CD4-positive, alpha-beta memory T cell (primary cell): ENCODE measurements around the gene WDR55. TPM values are rescaled to one million over a fixed set of nuclear protein-coding genes. Genes with fewer than 3 reads are reported as not detected.

ENCODE experiments used
- microRNA-seq: library from miRNA; unstranded; fragments of <30 nt; microRNA quantifications from one replicate; pipeline ENCODE4 v1.2.0, GENCODE V29; 2021; ENCODE audit warnings: borderline replicate concordance, borderline number of aligned reads, borderline microRNAs expressed, mixed read lengths
- polyA plus RNA-seq, 2 donors: library from polyadenylated mRNA; unstranded; fragments of 300-500 nt; fragmentation: Illumina TruSeq; gene quantifications; one replicate each; pipeline ENCODE4 v1.2.3, GENCODE V29; 2021
- total RNA-seq, 2 experiments: library from RNA; stranded (reverse); gene quantifications; one replicate each; pipeline ENCODE4 v1.2.3, GENCODE V29; 2021

The WDR55 gene
- total and polyA plus RNA-seq, 4 experiments from 2014 or later: 12.4 to 49.6 (median 33.3) TPM

Small RNAs within 50 kb of the gene (microRNA-seq; reads per million reads assigned to microRNA genes)
- gene MIR3655: 0.72 reads per million

Other genes starting within 250 kb of the WDR55 start
- 10 to 100 TPM; 15.3 to 18.8 TPM for gene EIF4EBP3, start 117.2 kb upstream of the WDR55 start, total RNA-seq
- gene EIF4EBP3, start 117.2 kb upstream of the WDR55 start, polyA plus RNA-seq: 10 to 100 TPM; 31.9 to 44.3 TPM
- gene SRA1, start 107.4 kb upstream of the WDR55 start, total RNA-seq: 10 to 100 TPM; 24.5 to 26.6 TPM
- gene SRA1, start 107.4 kb upstream of the WDR55 start, polyA plus RNA-seq: 10 to 100 TPM; 35.5 to 46.8 TPM
- gene APBB3, start 100.3 kb upstream of the WDR55 start, total RNA-seq: 10 to 100 TPM; 72.9 to 75.4 TPM
- gene APBB3, start 100.3 kb upstream of the WDR55 start, polyA plus RNA-seq: 1 to 10 TPM; 2.1 to 4.9 TPM
- 10 to 100 TPM; 49.0 to 59.4 TPM for gene SLC35A4, start 100.1 kb upstream of the WDR55 start, total RNA-seq
- 100 to 1,000 TPM; 105 to 115 TPM for gene SLC35A4, start 100.1 kb upstream of the WDR55 start, polyA plus RNA-seq
- gene CD14, start 31.7 kb upstream of the WDR55 start, total RNA-seq: 1 to 10 TPM; 4.9 to 5.2 TPM
- gene CD14, start 31.7 kb upstream of the WDR55 start, polyA plus RNA-seq: 1 to 10 TPM; 2.7 to 3.2 TPM
- gene TMCO6, start 25.5 kb upstream of the WDR55 start, total RNA-seq: 10 to 100 TPM; 50.0 to 56.3 TPM
- gene TMCO6, start 25.5 kb upstream of the WDR55 start, polyA plus RNA-seq: 10 to 100 TPM; 15.7 to 18.3 TPM
- 10 to 100 TPM; 38.0 TPM for gene NDUFA2, start 17.3 kb upstream of the WDR55 start, total RNA-seq
- 100 to 1,000 TPM; 132 to 135 TPM for gene NDUFA2, start 17.3 kb upstream of the WDR55 start, polyA plus RNA-seq
- gene IK, start 17.1 kb upstream of the WDR55 start, total RNA-seq: 100 to 1,000 TPM; 178 to 185 TPM
- 100 to 1,000 TPM; 147 to 205 TPM for gene IK, start 17.1 kb upstream of the WDR55 start, polyA plus RNA-seq
- 1 to 10 TPM; 4.0 to 5.0 TPM for gene DND1, start 8.7 kb downstream of the WDR55 start, total RNA-seq
- not detected for gene DND1, start 8.7 kb downstream of the WDR55 start, polyA plus RNA-seq
- gene HARS1, start 26.5 kb downstream of the WDR55 start, total RNA-seq: 10 to 100 TPM; 60.7 to 63.5 TPM
- gene HARS1, start 26.5 kb downstream of the WDR55 start, polyA plus RNA-seq: 10 to 100 TPM; 70.8 to 72.9 TPM
- gene HARS2, start 26.6 kb downstream of the WDR55 start, total RNA-seq: 10 to 100 TPM; 61.6 to 67.5 TPM
- 10 to 100 TPM; 17.8 to 26.5 TPM for gene HARS2, start 26.6 kb downstream of the WDR55 start, polyA plus RNA-seq
- gene ZMAT2, start 35.5 kb downstream of the WDR55 start, total RNA-seq: 10 to 100 TPM; 56.3 to 57.4 TPM
- 10 to 100 TPM; 65.9 to 76.5 TPM for gene ZMAT2, start 35.5 kb downstream of the WDR55 start, polyA plus RNA-seq
- gene PCDHA1, start 121.2 kb downstream of the WDR55 start, total RNA-seq: not detected
- not detected for gene PCDHA1, start 121.2 kb downstream of the WDR55 start, polyA plus RNA-seq
- not detected for gene PCDHA2, start 129.9 kb downstream of the WDR55 start, total RNA-seq
- not detected for gene PCDHA2, start 129.9 kb downstream of the WDR55 start, polyA plus RNA-seq
- not detected for gene PCDHA3, start 136.2 kb downstream of the WDR55 start, total RNA-seq
- gene PCDHA3, start 136.2 kb downstream of the WDR55 start, polyA plus RNA-seq: not detected
- gene PCDHA4, start 142.2 kb downstream of the WDR55 start, total RNA-seq: not detected
- gene PCDHA4, start 142.2 kb downstream of the WDR55 start, polyA plus RNA-seq: not detected
- not detected for gene PCDHA5, start 156.7 kb downstream of the WDR55 start, total RNA-seq
- gene PCDHA5, start 156.7 kb downstream of the WDR55 start, polyA plus RNA-seq: not detected
- gene PCDHA6, start 163.1 kb downstream of the WDR55 start, total RNA-seq: not detected
- not detected for gene PCDHA6, start 163.1 kb downstream of the WDR55 start, polyA plus RNA-seq
- gene PCDHA7, start 169.4 kb downstream of the WDR55 start, total RNA-seq: not detected
- gene PCDHA7, start 169.4 kb downstream of the WDR55 start, polyA plus RNA-seq: not detected
- gene PCDHA8, start 176.3 kb downstream of the WDR55 start, total RNA-seq: not detected
- gene PCDHA8, start 176.3 kb downstream of the WDR55 start, polyA plus RNA-seq: not detected
- gene PCDHA9, start 183.5 kb downstream of the WDR55 start, total RNA-seq: not detected
- not detected for gene PCDHA9, start 183.5 kb downstream of the WDR55 start, polyA plus RNA-seq
- gene PCDHA10, start 191.0 kb downstream of the WDR55 start, total RNA-seq: not detected
- not detected for gene PCDHA10, start 191.0 kb downstream of the WDR55 start, polyA plus RNA-seq
- not detected for gene PCDHA11, start 204.1 kb downstream of the WDR55 start, total RNA-seq
- not detected for gene PCDHA11, start 204.1 kb downstream of the WDR55 start, polyA plus RNA-seq
- not detected for gene PCDHA12, start 210.4 kb downstream of the WDR55 start, total RNA-seq
- not detected for gene PCDHA12, start 210.4 kb downstream of the WDR55 start, polyA plus RNA-seq
- gene PCDHA13, start 217.2 kb downstream of the WDR55 start, total RNA-seq: not detected
- gene PCDHA13, start 217.2 kb downstream of the WDR55 start, polyA plus RNA-seq: not detected